Measurements from ENCODE around the gene HSPB1. TPM values are rescaled to one million over a fixed set of nuclear protein-coding genes. Genes with fewer than 3 reads are reported as not detected.
"Not testable (repeated sequence)": the region's sequence is repeated elsewhere in the genome, so short reads cannot be mapped to it uniquely, and the experiment has no call there.

Gene HSPB1
- total RNA-seq, 6 experiments from 2014 or later: 64.4 to 275 (median 234) TPM

DNA sequence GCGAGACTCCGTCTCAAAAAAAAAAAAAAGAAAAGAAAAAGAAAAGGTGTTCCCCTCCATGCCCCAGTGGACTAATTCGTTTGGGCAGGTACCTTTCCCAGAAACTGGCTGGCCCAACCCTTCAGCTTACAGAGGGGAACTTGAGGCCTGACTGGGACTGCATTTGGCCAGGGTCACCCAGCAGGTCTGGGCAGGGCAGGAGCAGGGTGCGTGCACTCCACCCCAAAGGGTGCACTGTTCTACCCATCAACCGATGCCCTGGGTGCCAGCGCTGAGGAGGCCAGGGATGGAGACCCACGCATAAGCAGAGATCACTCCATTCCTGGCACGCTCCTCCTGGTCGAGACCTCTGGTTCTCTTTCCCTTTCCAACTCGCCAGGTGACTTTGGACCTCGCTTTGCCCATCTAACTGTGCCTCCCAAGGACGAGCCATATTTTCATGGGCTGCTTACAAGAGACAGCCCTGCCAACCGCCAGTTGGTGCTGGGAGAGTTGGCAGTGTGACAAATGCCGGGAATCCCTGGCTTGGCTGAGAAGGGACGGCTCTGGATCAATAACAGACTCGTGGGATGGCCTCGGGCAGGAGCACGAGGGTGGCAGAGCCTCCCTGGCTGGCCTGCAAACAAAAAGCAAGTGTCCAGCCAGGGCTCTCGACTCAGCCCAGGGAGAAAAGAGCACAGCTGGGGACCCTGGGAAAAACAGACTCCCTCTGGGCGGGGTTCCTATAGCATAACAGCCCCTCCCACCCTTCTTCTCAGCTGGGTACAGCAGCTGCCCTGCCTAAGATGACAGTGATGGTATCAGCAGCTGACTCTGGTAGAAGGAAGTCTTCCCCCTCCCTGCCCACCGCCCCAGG, 7.9 kb downstream of the HSPB1 start:
- TF ChIP-seq POLR2A (IDR thresholded peaks at IDR 0.05) (no peak), CTCF (IDR thresholded peaks at IDR 0.05) (no peak)
- Histone ChIP-seq H3K27me3 (no peaks in the 10 kb centered on the region), H3K4me1 (peaks cover 0 to 29% (median 10%) of the 10 kb centered on the region in 4 donors), H3K36me3 (no peaks in the 10 kb centered on the region), H3K4me3 (no peak overlapping the region), H3K9me3 (no peaks in the 10 kb centered on the region), H3K27ac (peak overlapping the region; percentile 57 to 78 (median 71))
- WGBS (ENCODE audit: insufficient coverage, low coverage, low lambda C conversion rate, missing lambda C conversion rate): 36% methylated on average over 4 of the region's 21 CpGs
- ATAC-seq (peak; percentile 59 to 77 (median 66)), DNase-seq (peak; percentile 87 to 97 (median 93))
- intact Hi-C loops (cut with DNase I): no loop called here

GRCh38 chr7:76311838-76312237, 9.4 kb downstream of the HSPB1 start:
- H3K27me3 ChIP-seq; intact Hi-C loops (cut with DNase I); H3K36me3 ChIP-seq; H3K27ac ChIP-seq; H3K9me3 ChIP-seq; DNase-seq; H3K4me3 ChIP-seq; ATAC-seq: not testable (repeated sequence)
- 93% methylated on average over 4 of the region's 6 CpGs for WGBS (ENCODE audit: insufficient coverage, low coverage, low lambda C conversion rate, missing lambda C conversion rate)
- H3K4me1 ChIP-seq: peaks cover 0 to 17% (median 4%) of the 10 kb centered on the region in 4 donors

DNA sequence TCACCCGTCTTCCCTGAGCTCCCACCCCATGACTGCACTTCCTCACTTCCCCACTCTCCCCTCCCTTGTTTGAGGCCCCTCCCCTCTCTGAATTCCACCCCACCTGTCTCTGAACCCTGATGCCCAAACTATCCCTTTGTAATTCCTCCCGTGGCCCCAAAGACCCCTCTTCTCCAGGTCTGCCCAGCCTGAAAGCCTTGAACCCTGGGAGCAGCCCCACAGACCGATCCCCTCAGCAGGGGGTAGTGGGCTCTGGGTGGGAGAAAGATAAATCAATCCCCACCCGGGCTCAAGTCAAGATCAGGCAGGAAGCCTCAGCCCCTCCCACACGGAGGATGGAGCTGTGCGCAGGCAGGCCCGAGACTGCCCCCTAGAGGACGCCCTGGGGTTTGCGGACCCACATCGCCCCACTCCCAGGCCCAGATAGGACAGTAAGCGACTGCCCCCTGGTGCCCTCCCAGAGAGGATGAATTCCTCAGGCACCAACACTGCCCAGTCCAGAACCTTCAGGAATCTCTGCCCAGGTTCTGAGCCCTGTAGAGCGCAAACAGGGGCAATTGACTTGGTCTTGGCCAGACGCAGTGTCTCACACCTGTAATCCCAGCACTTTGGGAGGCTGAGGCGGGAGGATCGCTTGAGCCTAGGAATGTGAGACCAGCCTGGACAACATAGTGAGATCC, 11.7 kb downstream of the HSPB1 start:
- DNase-seq: peak; percentile 96 to 97 (median 97)
- peaks cover 0 to 13% (median 3%) of the 10 kb centered on the region in 4 donors for H3K4me1 ChIP-seq
- TF ChIP-seq POLR2A (IDR thresholded peaks at IDR 0.05) (no peak), CTCF (IDR thresholded peaks at IDR 0.05) (peak; percentile 100)
- peak; percentile 72 to 83 (median 76) for ATAC-seq
- 2% methylated on average over 8 of the region's 15 CpGs for WGBS (ENCODE audit: insufficient coverage, low coverage, low lambda C conversion rate, missing lambda C conversion rate)
- H3K9me3 ChIP-seq: no peaks in the 10 kb centered on the region
- H3K4me3 ChIP-seq: no peak overlapping the region
- no peaks in the 10 kb centered on the region for H3K36me3 ChIP-seq
- no peaks in the 10 kb centered on the region for H3K27me3 ChIP-seq
- intact Hi-C loops (cut with DNase I): no loop called here
- H3K27ac ChIP-seq: peak overlapping the region in 2 of 3 donors; percentile 50 to 57

- H3K27me3 ChIP-seq; intact Hi-C loops (cut with DNase I); H3K4me3 ChIP-seq; H3K36me3 ChIP-seq; H3K9me3 ChIP-seq; DNase-seq; ATAC-seq: not testable (repeated sequence)
- WGBS (ENCODE audit: insufficient coverage, low coverage, low lambda C conversion rate, missing lambda C conversion rate): 53% methylated on average over 6 of the region's 6 CpGs
- H3K4me1 ChIP-seq: peaks cover 0 to 16% (median 5%) of the 10 kb centered on the region in 4 donors
- H3K27ac ChIP-seq: peak overlapping the region in 2 of 3 donors; percentile 50 to 57
These were observed 12.3 kb downstream of the HSPB1 start for GRCh38 chr7:76314740-76315139.

DNA sequence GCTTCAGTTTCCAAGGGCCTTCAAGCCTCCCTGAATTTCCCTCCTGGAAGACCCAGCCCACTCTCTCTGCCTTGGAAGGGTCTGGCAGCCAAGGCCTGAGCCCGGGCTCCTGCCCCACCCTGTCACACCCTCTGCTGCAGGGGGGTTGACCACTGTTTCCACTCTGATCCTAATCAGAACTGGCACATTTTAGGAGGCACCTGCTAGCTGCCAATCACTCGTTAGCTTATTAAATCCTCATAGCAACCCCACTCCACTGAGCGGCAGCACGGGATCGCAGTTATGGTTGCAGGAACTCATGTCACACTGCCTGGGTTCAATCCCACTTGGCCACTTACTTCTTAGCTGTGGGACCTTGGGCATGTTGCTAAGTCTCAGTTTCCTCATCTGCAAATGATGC, 12.9 kb downstream of the HSPB1 start:
- H3K4me3 ChIP-seq: no peak overlapping the region
- TF ChIP-seq POLR2A (IDR thresholded peaks at IDR 0.05) (no peak), CTCF (IDR thresholded peaks at IDR 0.05) (no peak)
- 40% methylated on average over 3 of the region's 5 CpGs for WGBS (ENCODE audit: insufficient coverage, low coverage, low lambda C conversion rate, missing lambda C conversion rate)
- peaks cover 0 to 11% (median 5%) of the 10 kb centered on the region in 4 donors for H3K4me1 ChIP-seq
- no peak for DNase-seq
- intact Hi-C loops (cut with DNase I): no loop called here
- no peak overlapping the region for H3K27ac ChIP-seq
- H3K27me3 ChIP-seq: no peaks in the 10 kb centered on the region
- no peaks in the 10 kb centered on the region for H3K9me3 ChIP-seq
- no peaks in the 10 kb centered on the region for H3K36me3 ChIP-seq
- ATAC-seq: no peak
